NCI-H82 treated with DMSO at 0.1 percent for 48 hours (cell line): ENCODE measurements around the gene SCYGR3.
"Not testable (repeated sequence)": the region's sequence is repeated elsewhere in the genome, so short reads cannot be mapped to it uniquely, and the experiment has no call there.

ENCODE experiments used
- DNase-seq: peaks from one replicate; lab custom pipeline; 2025; ENCODE audit not compliant: unreplicated experiment; lab: John Stamatoyannopoulos, UW

The SCYGR3 gene

GRCh38 chr2:227614246-227614645 lies 394 bp downstream of the SCYGR3 start:
- DNase-seq, result no peak

GRCh38 chr2:227613272-227613660 lies 1.4 kb downstream of the SCYGR3 start:
- DNase-seq, result no peak

- no peak for DNase-seq
These were observed 1.9 kb downstream of the SCYGR3 start for GRCh38 chr2:227612546-227613271.

GRCh38 chr2:227610123-227610522 lies 4.5 kb downstream of the SCYGR3 start:
- no peak for DNase-seq

- DNase-seq, result no peak
These were observed 5.9 kb downstream of the SCYGR3 start for GRCh38 chr2:227608561-227609338.

- DNase-seq, result no peak
These were observed 6.7 kb downstream of the SCYGR3 start for GRCh38 chr2:227607941-227608340.

GRCh38 chr2:227606476-227606875 lies 8.2 kb downstream of the SCYGR3 start:
- no peak for DNase-seq

GRCh38 chr2:227602358-227602757 lies 12.3 kb downstream of the SCYGR3 start:
- DNase-seq, result no peak

GRCh38 chr2:227598835-227599503 lies 15.7 kb downstream of the SCYGR3 start, which contains the start of gene SCYGR2:
SCYGR2 (plus strand) TSS chr2:227598893; CDS start chr2:227598893, 0 bp downstream.
- DNase-seq, result not testable (repeated sequence)

GRCh38 chr2:227597998-227598397 lies 16.6 kb downstream of the SCYGR3 start:
- no peak for DNase-seq

GRCh38 chr2:227597036-227597435 lies 17.6 kb downstream of the SCYGR3 start:
- no peak for DNase-seq

GRCh38 chr2:227595797-227596196 lies 18.8 kb downstream of the SCYGR3 start:
- no peak for DNase-seq

GRCh38 chr2:227592694-227593387 lies 21.8 kb downstream of the SCYGR3 start:
- DNase-seq, result no peak

GRCh38 chr2:227582369-227582768 lies 32.3 kb downstream of the SCYGR3 start:
- no peak for DNase-seq

GRCh38 chr2:227579791-227580190 lies 34.8 kb downstream of the SCYGR3 start:
- DNase-seq, result no peak

GRCh38 chr2:227578642-227579041 lies 36.0 kb downstream of the SCYGR3 start:
- no peak for DNase-seq

GRCh38 chr2:227577555-227577954 lies 37.1 kb downstream of the SCYGR3 start:
- DNase-seq, result no peak

GRCh38 chr2:227576812-227577211 lies 37.8 kb downstream of the SCYGR3 start:
- no peak for DNase-seq

GRCh38 chr2:227576110-227576509 lies 38.5 kb downstream of the SCYGR3 start:
- no peak for DNase-seq

- no peak for DNase-seq
These were observed 44.0 kb downstream of the SCYGR3 start for GRCh38 chr2:227570615-227571014.

- DNase-seq, result no peak
These were observed 45.8 kb downstream of the SCYGR3 start for GRCh38 chr2:227568852-227569169.
